Central memory CD8-positive, alpha-beta T cell (primary cell): ENCODE measurements around the gene NRF1.
"Not testable (repeated sequence)": the region's sequence is repeated elsewhere in the genome, so short reads cannot be mapped to it uniquely, and the experiment has no call there.

Source experiments
- ATAC-seq: fragments of 150-1000 bp; cut with Tn5 transposase; replicated peaks from 2 replicates; pipeline ENCODE4 v1.10.0; 2022; ENCODE audit warnings: mild to moderate bottlenecking, moderate FRiP score, moderate number of reproducible peaks; ENCODE audit not compliant: poor library complexity, severe bottlenecking; ENCODE audit errors: extremely low read depth
- DNase-seq, 2 donors: peaks; one replicate each; pipeline ENCODE4 v3.0.0; 2021; ENCODE audit warnings: low spot score in 2 of 2
- H3K27ac Mint-ChIP-seq: one replicate; pipeline ENCODE4 v1.8.0; 2022; ENCODE audit warnings: low read depth, mild to moderate bottlenecking, moderate library complexity, mixed read lengths
- H3K27me3 Mint-ChIP-seq: one replicate; pipeline ENCODE4 v1.8.0; 2022; ENCODE audit warnings: mixed read lengths
- H3K36me3 Mint-ChIP-seq: one replicate; pipeline ENCODE4 v1.8.0; 2022; ENCODE audit warnings: mild to moderate bottlenecking, moderate library complexity, mixed read lengths; ENCODE audit not compliant: insufficient read depth
- H3K4me1 Mint-ChIP-seq: one replicate; pipeline ENCODE4 v1.8.0; 2022; ENCODE audit warnings: mixed read lengths
- H3K4me3 Mint-ChIP-seq: one replicate; pipeline ENCODE4 v1.8.0; 2022; ENCODE audit warnings: mild to moderate bottlenecking, moderate library complexity, mixed read lengths
- H3K9me3 Mint-ChIP-seq: one replicate; pipeline ENCODE4 v1.8.0; 2022; ENCODE audit warnings: mixed read lengths

The NRF1 gene

DNA sequence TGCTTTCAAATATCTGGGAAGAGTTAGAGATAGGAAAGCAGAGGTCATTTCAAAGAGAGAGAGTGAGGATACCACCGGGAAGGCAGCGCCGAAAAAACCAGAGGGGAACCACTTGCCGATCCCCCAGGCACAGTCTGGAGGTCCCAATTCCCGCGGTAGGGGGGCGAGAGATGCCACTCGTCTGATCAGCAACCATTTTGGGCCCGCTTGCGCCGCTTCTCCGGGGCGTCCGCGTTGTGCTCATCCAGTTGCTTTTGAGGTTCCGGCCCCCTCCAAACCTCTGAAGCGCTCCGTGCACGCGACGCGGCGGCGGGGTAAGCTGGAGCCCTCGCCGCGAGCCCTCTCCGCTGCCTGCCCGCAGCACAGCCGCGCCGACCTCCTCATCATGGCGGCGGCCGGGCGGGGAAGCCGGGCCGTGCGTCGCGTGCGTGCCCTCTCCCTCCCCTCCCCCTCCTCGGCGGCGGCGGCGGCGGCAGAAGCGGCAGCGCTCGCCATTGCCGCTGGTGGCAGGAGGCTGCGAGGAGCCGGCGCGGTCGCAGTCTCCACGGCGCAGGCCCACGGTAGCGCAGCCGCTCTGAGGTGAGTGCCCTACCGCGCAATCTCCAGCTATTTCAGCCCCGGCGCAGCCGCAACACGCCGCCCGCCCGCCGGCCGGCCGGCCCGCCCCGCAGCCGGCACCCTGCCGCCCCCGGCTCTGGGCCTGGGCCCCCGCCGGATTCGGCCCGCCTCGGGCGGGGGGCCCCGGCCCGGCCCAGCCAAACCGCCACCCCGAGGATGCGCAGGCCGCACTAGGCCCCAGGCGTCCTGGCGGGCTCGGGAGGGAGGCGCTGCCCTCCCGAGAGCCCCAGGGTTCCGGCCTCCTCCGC, at the start of gene NRF1:
Gene NRF1 (plus strand): TSS at position 475 of the 866 bp plus-strand sequence. CDS start 45,632 bp downstream, outside the sequence.
- Mint-ChIP-seq H3K4me3 (peak within 1 kb of the TSS; percentile 91), H3K9me3 (no peaks in the 10 kb centered on the region), H3K36me3 (peaks cover 24% of the 10 kb centered on the region), H3K4me1 (peaks cover 60% of the 10 kb centered on the region), H3K27ac (peak within 1 kb of the TSS; percentile 95), H3K27me3 (no peaks in the 10 kb centered on the region)
- ATAC-seq (peak; percentile 84), DNase-seq (peak; percentile 83 to 87)

GRCh38 chr7:129566323-129566722, 45.2 kb upstream of the NRF1 start:
- H3K4me3 Mint-ChIP-seq, H3K9me3 Mint-ChIP-seq, ATAC-seq, H3K36me3 Mint-ChIP-seq, DNase-seq, H3K4me1 Mint-ChIP-seq, H3K27ac Mint-ChIP-seq: not testable (repeated sequence)
- H3K27me3 Mint-ChIP-seq = peaks cover 25% of the 10 kb centered on the region

- Mint-ChIP-seq H3K4me3 (no peak overlapping the region), H3K27ac (no peak overlapping the region), H3K27me3 (peaks cover 25% of the 10 kb centered on the region), H3K36me3 (no peaks in the 10 kb centered on the region), H3K9me3 (no peaks in the 10 kb centered on the region), H3K4me1 (no peaks in the 10 kb centered on the region)
- no peak for ATAC-seq
- DNase-seq = no peak
These were observed 44.1 kb upstream of the NRF1 start for GRCh38 chr7:129567377-129567776.

GRCh38 chr7:129568240-129568639, 43.3 kb upstream of the NRF1 start:
- no peaks in the 10 kb centered on the region for H3K9me3 Mint-ChIP-seq
- H3K4me3 Mint-ChIP-seq = no peak overlapping the region
- no peak overlapping the region for H3K27ac Mint-ChIP-seq
- peaks cover 25% of the 10 kb centered on the region for H3K27me3 Mint-ChIP-seq
- DNase-seq (no peak), ATAC-seq (no peak)
- H3K36me3 Mint-ChIP-seq = no peaks in the 10 kb centered on the region
- no peaks in the 10 kb centered on the region for H3K4me1 Mint-ChIP-seq

DNA sequence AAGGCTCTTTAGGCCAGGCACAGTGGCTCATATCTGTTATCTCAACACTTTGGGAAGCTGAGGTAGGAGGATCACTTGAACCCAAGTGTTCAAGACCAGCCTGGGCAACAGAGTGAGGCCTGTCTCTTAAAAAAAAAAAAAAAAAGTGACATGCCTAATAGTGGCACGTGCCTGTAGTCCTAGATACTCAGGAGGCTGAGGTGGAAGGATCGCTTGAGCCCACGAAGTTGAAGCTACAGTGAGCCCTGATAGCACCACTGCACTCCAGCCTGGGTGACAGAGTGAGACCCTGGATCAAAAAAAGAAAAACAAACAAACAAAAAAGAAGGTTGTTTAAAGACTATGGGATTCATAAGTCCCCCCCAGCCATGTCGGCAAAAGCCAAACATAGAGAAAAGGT, 42.2 kb upstream of the NRF1 start:
- DNase-seq (no peak), ATAC-seq (no peak)
- Mint-ChIP-seq H3K36me3 (no peaks in the 10 kb centered on the region), H3K4me1 (no peaks in the 10 kb centered on the region), H3K27ac (no peak overlapping the region), H3K4me3 (no peak overlapping the region), H3K9me3 (no peaks in the 10 kb centered on the region), H3K27me3 (peaks cover 24% of the 10 kb centered on the region)

- no peak for DNase-seq
- no peaks in the 10 kb centered on the region for H3K9me3 Mint-ChIP-seq
- H3K36me3 Mint-ChIP-seq = no peaks in the 10 kb centered on the region
These were observed 41.7 kb upstream of the NRF1 start for GRCh38 chr7:129569811-129570215.

DNA sequence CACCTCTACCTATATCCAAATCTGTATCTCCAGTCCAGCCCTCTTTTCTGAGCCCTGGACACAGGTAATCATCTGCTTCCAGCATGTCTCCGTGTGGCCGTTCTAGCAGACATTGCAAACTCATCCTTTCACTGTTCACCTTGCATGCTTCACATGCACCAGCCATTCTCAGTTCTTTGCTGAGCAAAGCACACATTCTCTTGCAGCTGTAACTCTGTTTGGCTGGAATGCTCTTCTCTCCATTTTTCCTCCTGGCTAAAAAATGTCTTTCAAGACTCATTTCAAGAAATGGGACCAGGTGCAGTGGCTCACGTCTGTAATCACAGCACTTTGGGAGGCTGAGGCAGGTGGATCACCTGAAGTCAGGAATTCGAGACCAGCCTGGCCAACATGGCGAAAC, 40.3 kb upstream of the NRF1 start:
- Mint-ChIP-seq H3K9me3 (no peaks in the 10 kb centered on the region), H3K27ac (no peak overlapping the region), H3K4me1 (no peaks in the 10 kb centered on the region), H3K4me3 (no peak overlapping the region), H3K27me3 (peaks cover 16% of the 10 kb centered on the region), H3K36me3 (no peaks in the 10 kb centered on the region)
- no peak for DNase-seq
- ATAC-seq = no peak

More at GRCh38 chr7:129569811-129570215, 41.7 kb upstream of the NRF1 start:
- H3K27me3 Mint-ChIP-seq = peaks cover 19% of the 10 kb centered on the region
- no peaks in the 10 kb centered on the region for H3K4me1 Mint-ChIP-seq
- no peak overlapping the region for H3K27ac Mint-ChIP-seq
- no peak for ATAC-seq
- H3K4me3 Mint-ChIP-seq = no peak overlapping the region

GRCh38 chr7:129572205-129572604, 39.3 kb upstream of the NRF1 start:
- Mint-ChIP-seq H3K27me3 (peaks cover 8% of the 10 kb centered on the region), H3K9me3 (no peaks in the 10 kb centered on the region), H3K36me3 (no peaks in the 10 kb centered on the region), H3K4me1 (no peaks in the 10 kb centered on the region), H3K27ac (no peak overlapping the region), H3K4me3 (no peak overlapping the region)
- DNase-seq = no peak
- ATAC-seq = no peak

DNA sequence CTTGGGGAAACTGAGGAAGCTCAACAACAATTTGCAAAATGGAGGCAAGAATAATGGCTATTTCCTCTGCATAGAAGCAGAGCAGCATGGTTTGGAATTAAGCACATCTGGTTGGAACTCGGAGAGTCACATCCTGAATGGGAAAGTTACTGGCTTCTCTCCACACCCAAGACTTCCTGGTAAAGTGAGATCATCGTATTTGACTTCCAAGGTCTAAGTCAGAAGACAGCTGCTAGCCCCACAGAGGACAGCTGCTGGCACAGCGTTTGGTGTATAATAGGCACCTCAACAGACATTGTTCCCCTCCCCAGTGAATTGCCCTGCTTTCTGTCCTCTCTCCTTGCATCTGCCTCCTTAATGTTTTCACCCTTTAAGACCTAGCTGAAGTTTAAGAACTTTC, 37.0 kb upstream of the NRF1 start:
- no peak for ATAC-seq
- no peaks in the 10 kb centered on the region for H3K4me1 Mint-ChIP-seq

GRCh38 chr7:129575699-129576098, 35.8 kb upstream of the NRF1 start:
- H3K27ac Mint-ChIP-seq = no peak overlapping the region

More for the DNA sequence above, 37.0 kb upstream of the NRF1 start:
- Mint-ChIP-seq H3K4me3 (no peak overlapping the region), H3K36me3 (no peaks in the 10 kb centered on the region), H3K9me3 (no peaks in the 10 kb centered on the region), H3K27ac (no peak overlapping the region), H3K27me3 (no peaks in the 10 kb centered on the region)
- DNase-seq = no peak

GRCh38 chr7:129576138-129576537, 35.4 kb upstream of the NRF1 start:
- no peak for ATAC-seq

More at GRCh38 chr7:129575699-129576098, 35.8 kb upstream of the NRF1 start:
- H3K27me3 Mint-ChIP-seq = no peaks in the 10 kb centered on the region
- no peaks in the 10 kb centered on the region for H3K36me3 Mint-ChIP-seq
- no peaks in the 10 kb centered on the region for H3K4me1 Mint-ChIP-seq
- DNase-seq = no peak
- ATAC-seq = no peak
- H3K9me3 Mint-ChIP-seq = no peaks in the 10 kb centered on the region
- no peak overlapping the region for H3K4me3 Mint-ChIP-seq

DNA sequence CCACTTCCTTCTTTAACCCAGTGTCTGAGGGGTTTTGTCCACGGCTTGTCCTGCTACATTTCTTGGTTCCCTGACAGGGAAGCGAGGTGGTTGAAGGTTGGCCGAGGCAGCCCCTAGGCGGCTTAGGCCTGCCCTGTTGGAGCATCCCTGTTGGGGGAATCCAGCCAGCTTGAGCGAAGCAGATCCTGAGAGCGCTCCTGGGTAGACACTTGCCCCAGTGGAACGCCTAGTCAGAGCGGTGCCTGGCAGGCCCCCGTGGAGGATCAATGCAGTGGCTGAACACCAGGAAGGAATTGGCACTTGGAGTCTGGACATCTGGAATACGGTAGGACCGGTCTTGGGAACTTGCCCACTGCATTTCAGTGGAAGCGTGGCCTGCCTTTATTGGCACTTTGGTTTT, 32.7 kb upstream of the NRF1 start:
- ATAC-seq (no peak), DNase-seq (no peak)
- Mint-ChIP-seq H3K4me3 (no peak overlapping the region), H3K27ac (no peak overlapping the region), H3K27me3 (no peaks in the 10 kb centered on the region), H3K36me3 (no peaks in the 10 kb centered on the region), H3K9me3 (no peaks in the 10 kb centered on the region), H3K4me1 (no peaks in the 10 kb centered on the region)

More at GRCh38 chr7:129576138-129576537, 35.4 kb upstream of the NRF1 start:
- no peaks in the 10 kb centered on the region for H3K36me3 Mint-ChIP-seq
- no peak overlapping the region for H3K27ac Mint-ChIP-seq
- DNase-seq = no peak
- H3K4me3 Mint-ChIP-seq = no peak overlapping the region
- H3K9me3 Mint-ChIP-seq = no peaks in the 10 kb centered on the region
- no peaks in the 10 kb centered on the region for H3K4me1 Mint-ChIP-seq
- no peaks in the 10 kb centered on the region for H3K27me3 Mint-ChIP-seq

DNA sequence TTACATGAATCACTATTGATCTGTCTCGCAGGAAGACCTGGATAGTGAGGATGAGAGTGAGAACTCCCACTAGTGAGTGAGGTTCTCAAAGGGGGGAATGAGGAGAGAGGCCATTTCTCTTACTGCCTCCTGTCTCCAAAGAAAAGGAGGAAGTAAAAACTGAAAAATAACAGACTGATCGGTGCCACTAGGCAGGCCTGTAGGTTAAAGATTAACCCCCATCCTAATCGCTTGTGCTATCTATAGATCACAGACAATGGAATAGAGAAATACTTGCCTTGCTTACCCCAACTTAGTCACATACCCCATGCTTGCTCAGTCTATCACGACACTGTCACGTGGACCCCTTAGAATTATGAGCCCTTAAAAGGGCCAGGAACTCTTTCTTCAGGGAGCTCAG, 25.3 kb upstream of the NRF1 start:
- not testable (repeated sequence) for H3K27ac Mint-ChIP-seq, H3K4me1 Mint-ChIP-seq, H3K4me3 Mint-ChIP-seq, H3K36me3 Mint-ChIP-seq, DNase-seq, ATAC-seq
- H3K9me3 Mint-ChIP-seq = peaks cover 18% of the 10 kb centered on the region
- peaks cover 23% of the 10 kb centered on the region for H3K27me3 Mint-ChIP-seq
